GM18505 (cell line): ENCODE data around the gene CCNO.
A peak's percentile ranks its signal among the peaks of the same experiment; 100 is the strongest.

ENCODE experiments used
- ATAC-seq: cut with Tn5 transposase; IDR thresholded peaks from one replicate; pipeline ENCODE4 v1.9.1; 2021; ENCODE audit not compliant: unreplicated experiment
- POLR2A ChIP-seq: IDR thresholded peaks from 4 replicates; pipeline ENCODE4 v1.6.1; 2011; ENCODE audit warnings: borderline replicate concordance; ENCODE audit not compliant: insufficient read depth, insufficient read length; ENCODE audit errors: extremely low read depth

CCNO gene

DNA sequence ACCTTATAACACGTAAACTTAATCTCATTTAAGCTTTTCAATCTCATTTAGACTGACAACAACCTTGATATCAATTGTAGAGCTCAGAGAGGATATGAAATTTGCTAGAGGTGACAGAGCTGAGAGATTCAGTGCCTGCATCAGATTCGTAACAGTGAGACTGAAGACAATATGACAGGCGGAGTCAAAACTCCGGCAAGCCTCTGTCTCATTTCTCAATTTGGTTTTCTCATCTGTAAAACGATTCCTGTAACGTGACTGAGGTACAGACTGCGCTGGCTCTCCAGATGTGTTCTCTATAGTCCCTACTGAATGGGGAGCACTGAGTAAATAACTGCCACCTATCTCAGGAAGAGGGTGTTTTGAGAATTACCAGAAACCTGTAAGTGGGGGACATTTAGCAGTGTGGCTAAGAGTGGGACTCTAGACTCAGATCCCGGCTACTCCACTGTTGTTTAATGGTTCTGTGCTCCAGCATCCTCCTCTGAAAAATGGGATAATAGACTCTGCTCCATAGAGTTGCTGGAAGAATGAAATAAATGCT lies 3.2 kb downstream of the CCNO start:
- TF ChIP-seq POLR2A = no peak
- ATAC-seq = no peak

- TF ChIP-seq POLR2A = no peak
- ATAC-seq = no peak
Measured at GRCh38 chr5:55227664-55228430, 5.6 kb downstream of the CCNO start.

DNA sequence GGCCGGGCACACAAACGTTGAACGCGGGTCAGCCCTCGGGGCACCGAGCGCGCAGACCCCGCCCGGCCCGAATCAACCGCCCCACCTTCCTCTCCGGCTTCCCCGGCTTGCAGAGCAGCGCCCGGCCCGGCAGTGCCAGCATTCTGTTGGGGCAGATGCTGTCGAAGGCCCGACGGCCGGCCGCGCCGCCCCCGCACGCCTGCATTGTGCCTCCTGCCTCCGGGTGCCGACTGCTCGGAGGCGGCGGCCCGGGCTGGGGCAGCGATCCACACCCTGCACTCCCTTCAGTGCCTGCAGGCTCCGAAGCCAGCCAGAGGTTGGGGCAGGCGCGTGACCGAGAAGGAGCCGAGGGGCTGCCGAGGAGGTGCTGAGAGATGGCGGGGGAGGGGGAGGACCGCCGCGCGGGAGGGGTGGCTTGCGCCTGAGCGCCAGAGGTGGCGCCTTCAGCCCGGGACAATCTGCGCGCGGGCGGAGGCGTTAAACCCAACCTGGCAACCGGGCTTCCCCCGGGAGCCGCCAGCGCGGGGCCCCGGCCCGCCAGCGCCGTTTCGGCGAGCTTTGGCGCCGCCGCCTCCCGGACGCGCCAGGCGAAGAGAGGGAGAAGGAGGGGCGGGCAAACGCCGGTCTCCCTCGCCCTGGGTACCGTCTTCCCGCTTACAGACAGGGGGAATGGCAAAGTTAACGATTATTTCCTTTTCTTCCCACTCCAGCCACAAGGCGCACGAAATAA lies 6.3 kb downstream of the CCNO start, which contains the start of gene MCIDAS:
Gene MCIDAS, minus strand, starts transcription at position 382 of the 730 bp plus-strand sequence. Its CDS starts 177 bp downstream, at position 205.
- ATAC-seq = peak; percentile 45

GRCh38 chr5:55226027-55226933 lies 7.1 kb downstream of the CCNO start:
- TF ChIP-seq POLR2A = no peak
- peak; percentile 59 for ATAC-seq

More for the DNA sequence above, 6.3 kb downstream of the CCNO start, which contains the start of gene MCIDAS:
- TF ChIP-seq POLR2A = no peak

DNA sequence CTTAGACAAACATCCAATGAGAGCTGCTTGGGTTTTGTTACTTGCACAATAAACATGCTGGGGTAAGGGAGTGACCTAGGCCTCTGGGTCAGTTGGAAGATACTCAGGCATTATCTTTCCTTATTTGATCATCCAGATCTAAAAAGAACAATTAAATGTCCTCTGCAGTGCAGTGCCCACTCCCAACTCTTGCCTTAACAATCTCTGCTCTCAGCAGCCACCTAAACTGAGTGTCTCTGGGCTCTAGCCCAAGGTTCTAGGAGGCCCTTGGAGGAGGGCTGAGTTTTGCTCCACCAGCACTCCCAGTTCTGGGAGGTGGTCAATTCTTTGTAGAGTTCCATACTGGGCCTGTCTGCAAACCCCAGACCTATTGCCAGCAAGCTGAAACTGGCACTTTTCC lies 8.1 kb downstream of the CCNO start:
- no peak for TF ChIP-seq POLR2A
- ATAC-seq = no peak

DNA sequence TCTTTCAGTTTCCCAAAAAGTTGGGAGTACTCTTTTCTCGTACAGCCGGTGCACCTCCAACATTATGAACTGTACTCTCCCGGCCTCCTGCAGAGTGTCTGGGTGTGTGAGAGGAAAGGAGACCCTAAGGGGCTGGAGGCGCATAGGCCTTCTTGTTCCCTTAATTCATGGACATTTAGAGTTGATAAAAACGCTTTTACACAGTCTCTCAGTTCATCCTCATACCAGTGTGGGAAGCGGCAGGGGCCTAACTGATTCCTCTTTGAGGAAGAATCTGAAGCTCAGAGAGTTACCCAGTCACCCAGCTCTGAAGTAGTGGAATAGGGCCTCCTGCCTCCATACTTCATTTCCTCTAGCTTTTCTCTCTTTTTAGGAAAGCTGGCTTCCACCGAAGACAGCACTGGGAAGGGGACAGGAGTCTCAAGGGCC lies 9.6 kb downstream of the CCNO start:
- ATAC-seq = no peak
- TF ChIP-seq POLR2A = no peak

DNA sequence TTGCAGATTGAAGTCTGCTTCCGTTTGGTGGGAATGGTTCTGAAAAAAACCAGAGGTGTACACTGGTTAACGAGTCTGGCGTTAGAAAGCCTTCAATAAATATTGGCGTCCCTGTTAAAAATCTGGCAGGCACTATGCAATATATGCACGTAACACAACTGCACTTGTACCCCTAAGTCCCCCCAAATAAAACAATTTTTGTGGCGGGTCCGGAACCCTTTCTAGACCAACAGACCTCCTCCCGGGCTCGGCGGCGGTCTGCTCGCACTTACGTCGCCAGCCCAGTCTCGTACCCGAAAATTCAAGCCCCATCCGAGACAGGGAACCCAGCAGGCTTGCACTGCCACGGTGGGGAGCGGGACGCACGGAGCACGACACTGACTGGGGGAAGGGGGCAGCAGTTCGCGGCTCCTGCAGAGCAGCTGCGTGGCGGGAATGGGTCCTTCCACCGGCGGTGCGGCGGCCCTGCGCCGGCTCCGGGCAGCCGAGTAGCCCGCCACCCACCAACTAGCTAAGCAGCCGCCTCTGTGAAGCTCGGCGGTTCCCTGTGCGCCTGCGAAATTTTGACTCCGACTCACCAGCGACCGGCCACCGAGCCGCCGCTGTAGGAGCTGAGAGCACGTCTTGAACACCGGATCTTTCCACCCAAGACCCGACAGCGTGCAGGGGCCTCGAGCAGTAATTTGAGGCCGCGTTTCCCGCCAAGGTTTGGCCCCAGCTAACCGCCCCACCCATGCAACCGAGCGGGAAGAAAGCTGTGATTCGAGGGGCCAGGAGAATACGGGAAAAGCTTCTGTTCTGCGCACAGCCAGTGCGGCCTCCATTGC lies 10.2 kb downstream of the CCNO start:
- TF ChIP-seq POLR2A = no peak
- ATAC-seq = no peak

DNA sequence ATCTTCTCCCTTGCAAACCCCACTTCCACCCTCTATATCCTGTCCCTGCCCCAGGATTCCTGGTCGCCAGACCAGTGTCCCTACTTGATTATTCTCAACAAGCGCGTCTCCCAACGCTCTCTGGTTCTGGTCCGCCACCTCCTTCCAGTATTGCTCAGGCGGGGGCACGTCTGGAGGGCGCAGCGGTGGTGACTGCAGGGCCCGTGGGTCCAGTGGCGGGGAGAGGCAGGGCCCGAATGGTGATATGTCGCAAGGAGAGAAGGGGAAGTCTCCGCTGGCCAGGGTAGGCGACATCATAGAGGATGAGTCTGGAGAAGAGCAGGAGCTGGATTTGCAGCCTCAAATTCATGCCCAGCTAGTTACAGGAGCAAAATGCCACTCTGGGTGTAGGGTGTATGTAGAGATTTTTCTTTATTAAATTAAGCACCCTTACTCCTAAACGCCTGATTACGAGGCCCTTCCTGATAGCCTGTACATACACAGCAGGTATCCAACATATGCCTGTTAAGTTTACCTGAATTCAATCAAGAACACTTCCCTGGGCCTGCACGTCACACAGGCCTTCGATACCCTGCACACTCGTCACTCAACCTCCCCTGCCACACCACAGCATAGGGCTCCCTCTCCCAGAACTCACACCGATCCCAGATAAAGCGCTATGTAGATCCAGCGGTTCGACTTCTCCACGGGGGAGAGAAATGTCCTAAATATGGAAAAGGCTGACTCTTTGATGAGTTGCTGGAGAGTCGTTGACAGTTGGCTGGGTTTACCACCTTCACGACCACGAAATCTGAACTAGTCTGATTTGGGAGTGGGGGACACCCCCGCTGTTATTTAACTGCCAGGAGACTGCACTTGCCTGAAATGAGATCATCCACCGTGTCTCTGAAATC lies 11.1 kb downstream of the CCNO start:
- ATAC-seq = no peak
- no peak for TF ChIP-seq POLR2A

DNA sequence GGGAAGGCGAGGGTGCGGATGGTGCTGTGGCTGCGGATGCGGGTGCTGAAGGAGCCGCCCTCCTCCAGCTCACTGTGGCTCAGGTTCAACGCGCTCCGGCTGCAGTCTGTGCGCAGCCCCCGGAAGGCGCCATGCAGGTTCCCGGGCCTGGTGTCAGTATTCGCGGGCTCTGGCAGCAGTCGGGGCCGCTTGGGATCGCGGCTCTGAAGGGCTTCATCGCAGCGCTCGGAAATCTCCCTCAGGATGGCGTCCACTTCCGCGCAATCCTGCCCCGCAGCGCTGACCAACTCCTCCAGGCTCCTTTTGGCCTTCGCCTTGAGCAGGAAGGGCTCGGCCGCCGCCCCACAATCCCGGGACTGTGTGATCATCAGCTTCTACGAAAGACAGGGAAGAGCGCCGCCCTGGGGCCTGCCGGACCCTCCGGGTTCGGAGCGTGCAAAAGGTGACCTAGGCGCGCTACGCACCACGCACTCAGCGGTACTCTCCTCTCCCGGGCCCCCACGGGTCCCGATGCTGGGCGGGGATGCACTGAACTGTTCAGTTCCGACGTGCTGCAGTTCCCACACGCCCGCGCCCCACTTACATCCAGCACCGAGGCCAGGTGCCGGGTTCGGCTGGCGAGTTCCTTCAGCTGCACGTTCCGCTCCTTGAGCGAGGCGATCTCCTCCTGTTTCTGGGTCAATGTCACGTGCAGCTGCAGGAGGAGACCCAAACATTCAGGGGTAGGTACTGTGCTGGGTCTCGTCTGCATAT lies 12.8 kb downstream of the CCNO start:
- TF ChIP-seq POLR2A = no peak
- ATAC-seq = no peak

GRCh38 chr5:55219770-55220169 lies 13.6 kb downstream of the CCNO start:
- ATAC-seq = no peak
- TF ChIP-seq POLR2A = no peak
